HK-2 (cell line): ENCODE measurements around the gene FAM167B.

Source experiments
- DNase-seq: peaks from one replicate; pipeline ENCODE4 v3.0.0-alpha.2; 2018; ENCODE audit not compliant: unreplicated experiment

Gene FAM167B

GRCh38 chr1:32223683-32224082, 23.3 kb upstream of the FAM167B start:
- no peak for DNase-seq

- DNase-seq = no peak
These were observed 22.7 kb upstream of the FAM167B start for GRCh38 chr1:32224285-32224684.

- no peak for DNase-seq
These were observed 18.3 kb upstream of the FAM167B start for GRCh38 chr1:32228771-32229170.

GRCh38 chr1:32231843-32232432, 15.1 kb upstream of the FAM167B start:
- DNase-seq = no peak

- DNase-seq = no peak
These were observed 14.3 kb upstream of the FAM167B start for GRCh38 chr1:32232558-32233304.

GRCh38 chr1:32234792-32235191, 12.2 kb upstream of the FAM167B start:
- DNase-seq = no peak

- DNase-seq = no peak
These were observed 7.7 kb upstream of the FAM167B start for GRCh38 chr1:32239337-32239736.

GRCh38 chr1:32239790-32240139, 7.3 kb upstream of the FAM167B start:
- DNase-seq = no peak

- no peak for DNase-seq
These were observed 6.7 kb upstream of the FAM167B start for GRCh38 chr1:32240140-32240951.

GRCh38 chr1:32241001-32241763, 5.8 kb upstream of the FAM167B start:
- peak; percentile 71 for DNase-seq

GRCh38 chr1:32242341-32242851, 4.6 kb upstream of the FAM167B start:
- DNase-seq = no peak

- no peak for DNase-seq
These were observed 430 bp downstream of the FAM167B start for GRCh38 chr1:32247452-32247851.

GRCh38 chr1:32247983-32248889, 1.2 kb downstream of the FAM167B start:
- peak; percentile 30 for DNase-seq

- peak; percentile 51 for DNase-seq
These were observed 3.0 kb downstream of the FAM167B start for GRCh38 chr1:32249831-32250525.

GRCh38 chr1:32250893-32251716, 4.1 kb downstream of the FAM167B start, which contains the start of gene LCK:
Gene LCK, plus strand, starts transcription at chr1:32251265. Its CDS starts 23,065 bp downstream, at chr1:32274330.
- no peak for DNase-seq

- DNase-seq = no peak
These were observed 8.3 kb downstream of the FAM167B start for GRCh38 chr1:32255072-32256071.

- no peak for DNase-seq
These were observed 9.6 kb downstream of the FAM167B start for GRCh38 chr1:32256473-32257226.
